ENCODE data around the gene WIZ. TPM values are rescaled to one million over a fixed set of nuclear protein-coding genes. Genes with fewer than 3 reads are reported as not detected.
"Not testable (repeated sequence)": the region's sequence is repeated elsewhere in the genome, so short reads cannot be mapped to it uniquely, and the experiment has no call there.

WIZ gene, protein sequence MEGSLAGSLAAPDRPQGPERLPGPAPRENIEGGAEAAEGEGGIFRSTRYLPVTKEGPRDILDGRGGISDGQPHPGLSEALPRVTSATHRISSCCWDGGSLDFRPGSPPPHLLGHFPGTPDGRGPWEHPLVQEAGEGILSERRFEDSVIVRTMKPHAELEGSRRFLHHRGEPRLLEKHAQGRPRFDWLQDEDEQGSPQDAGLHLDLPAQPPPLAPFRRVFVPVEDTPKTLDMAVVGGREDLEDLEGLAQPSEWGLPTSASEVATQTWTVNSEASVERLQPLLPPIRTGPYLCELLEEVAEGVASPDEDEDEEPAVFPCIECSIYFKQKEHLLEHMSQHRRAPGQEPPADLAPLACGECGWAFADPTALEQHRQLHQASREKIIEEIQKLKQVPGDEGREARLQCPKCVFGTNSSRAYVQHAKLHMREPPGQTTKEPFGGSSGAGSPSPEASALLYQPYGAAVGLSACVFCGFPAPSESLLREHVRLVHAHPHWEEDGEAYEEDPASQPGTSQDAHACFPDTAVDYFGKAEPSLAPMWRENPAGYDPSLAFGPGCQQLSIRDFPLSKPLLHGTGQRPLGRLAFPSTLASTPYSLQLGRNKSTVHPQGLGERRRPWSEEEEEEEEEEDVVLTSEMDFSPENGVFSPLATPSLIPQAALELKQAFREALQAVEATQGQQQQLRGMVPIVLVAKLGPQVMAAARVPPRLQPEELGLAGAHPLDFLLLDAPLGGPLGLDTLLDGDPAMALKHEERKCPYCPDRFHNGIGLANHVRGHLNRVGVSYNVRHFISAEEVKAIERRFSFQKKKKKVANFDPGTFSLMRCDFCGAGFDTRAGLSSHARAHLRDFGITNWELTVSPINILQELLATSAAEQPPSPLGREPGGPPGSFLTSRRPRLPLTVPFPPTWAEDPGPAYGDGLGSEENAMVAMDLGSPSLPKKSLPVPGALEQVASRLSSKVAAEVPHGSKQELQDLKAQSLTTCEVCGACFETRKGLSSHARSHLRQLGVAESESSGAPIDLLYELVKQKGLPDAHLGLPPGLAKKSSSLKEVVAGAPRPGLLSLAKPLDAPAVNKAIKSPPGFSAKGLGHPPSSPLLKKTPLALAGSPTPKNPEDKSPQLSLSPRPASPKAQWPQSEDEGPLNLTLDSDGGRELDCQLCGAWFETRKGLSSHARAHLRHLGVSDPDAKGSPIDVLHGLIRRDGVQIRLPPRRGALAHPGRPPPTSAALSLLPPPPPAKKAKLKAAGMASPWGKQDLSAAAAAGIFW (N-terminal part only)
- total RNA-seq (2014; rRNA removed; shearing (Covaris generic)), result 23.6 and 28.9 TPM in 2 replicates
- 47.9 and 49.7 TPM in 2 replicates for polyA plus RNA-seq (2015; cell fraction: cytosol; rRNA removed)
- polyA plus RNA-seq (2015; cell fraction: nucleus; rRNA removed), result 46.1 and 49.0 TPM in 2 replicates

GRCh38 chr19:15449620-15450527 lies at the start of gene WIZ:
TSS of gene WIZ (minus strand) at chr19:15449956. CDS start at chr19:15448307, 1,649 bp downstream.
- no peak for DNase-seq (ENCODE audit: low read depth)

DNA sequence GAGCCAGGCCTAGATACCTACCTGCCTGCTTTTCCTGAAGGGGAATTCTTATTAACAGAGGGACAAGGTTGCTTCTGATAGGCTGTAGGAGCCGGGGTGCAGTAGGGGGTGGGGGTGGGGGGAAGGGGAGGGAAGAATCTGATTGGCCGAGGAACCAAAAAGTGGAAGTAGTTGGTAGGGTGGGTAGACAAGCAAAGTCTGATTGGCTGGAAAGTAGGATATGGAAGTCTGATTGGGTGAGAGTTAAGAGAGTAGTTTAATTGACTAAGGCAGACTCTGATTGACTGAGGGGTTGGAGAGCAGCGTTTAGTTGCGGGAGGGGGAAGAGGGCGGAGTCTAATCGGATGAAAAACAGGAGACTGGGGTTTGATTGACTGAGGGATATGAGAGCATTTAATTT lies 49.2 kb upstream of the WIZ start:
- no peak for DNase-seq (ENCODE audit: low read depth)

GRCh38 chr19:15498156-15498858 lies 48.6 kb upstream of the WIZ start:
- DNase-seq (ENCODE audit: low read depth), result no peak

DNA sequence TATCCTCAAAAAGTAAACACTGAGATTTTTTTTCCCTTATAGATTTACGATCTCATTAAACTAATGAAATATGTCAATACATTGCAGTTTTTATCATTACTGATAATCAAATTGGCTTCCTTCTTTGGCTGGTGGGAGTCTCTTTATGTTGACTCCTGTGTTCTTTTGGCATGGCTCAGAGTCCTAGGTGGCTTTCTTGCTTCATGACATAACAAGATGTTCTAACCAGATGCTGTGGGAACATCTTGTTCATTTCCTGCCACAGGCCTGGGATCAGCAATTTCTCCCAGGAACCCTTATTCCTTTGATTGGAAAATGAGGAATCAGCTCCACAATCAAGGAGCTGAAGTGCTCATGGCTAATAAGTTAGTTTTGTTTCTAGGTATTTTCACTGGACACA lies 45.4 kb upstream of the WIZ start:
- no peak for DNase-seq (ENCODE audit: low read depth)

- DNase-seq (ENCODE audit: low read depth), result no peak
Measured at GRCh38 chr19:15488489-15489226, 38.9 kb upstream of the WIZ start.

- DNase-seq (ENCODE audit: low read depth), result no peak
Measured at GRCh38 chr19:15487038-15487437, 37.3 kb upstream of the WIZ start.

- not testable (repeated sequence) for DNase-seq (ENCODE audit: low read depth)
Measured at GRCh38 chr19:15485768-15486167, 36.0 kb upstream of the WIZ start.

DNA sequence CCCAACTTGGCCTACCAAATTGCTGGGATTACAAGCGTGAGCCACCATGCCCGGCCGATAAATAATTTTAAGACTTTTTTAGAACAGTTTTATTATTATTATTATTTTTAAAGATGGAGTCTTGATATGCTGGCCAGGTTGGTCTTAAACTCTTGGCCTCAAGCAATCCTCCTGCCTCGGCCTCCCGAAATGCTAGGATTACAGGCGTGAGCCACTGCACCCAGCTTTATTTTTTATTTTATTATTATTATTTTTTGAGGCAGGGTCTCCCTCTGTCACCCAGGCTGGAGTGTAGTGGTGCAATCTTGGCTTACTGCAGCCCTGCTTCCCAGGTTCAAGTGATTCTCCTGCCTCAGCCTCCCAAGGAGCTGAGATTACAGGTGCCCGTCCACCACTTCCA lies 31.2 kb upstream of the WIZ start:
- DNase-seq (ENCODE audit: low read depth), result not testable (repeated sequence)

DNA sequence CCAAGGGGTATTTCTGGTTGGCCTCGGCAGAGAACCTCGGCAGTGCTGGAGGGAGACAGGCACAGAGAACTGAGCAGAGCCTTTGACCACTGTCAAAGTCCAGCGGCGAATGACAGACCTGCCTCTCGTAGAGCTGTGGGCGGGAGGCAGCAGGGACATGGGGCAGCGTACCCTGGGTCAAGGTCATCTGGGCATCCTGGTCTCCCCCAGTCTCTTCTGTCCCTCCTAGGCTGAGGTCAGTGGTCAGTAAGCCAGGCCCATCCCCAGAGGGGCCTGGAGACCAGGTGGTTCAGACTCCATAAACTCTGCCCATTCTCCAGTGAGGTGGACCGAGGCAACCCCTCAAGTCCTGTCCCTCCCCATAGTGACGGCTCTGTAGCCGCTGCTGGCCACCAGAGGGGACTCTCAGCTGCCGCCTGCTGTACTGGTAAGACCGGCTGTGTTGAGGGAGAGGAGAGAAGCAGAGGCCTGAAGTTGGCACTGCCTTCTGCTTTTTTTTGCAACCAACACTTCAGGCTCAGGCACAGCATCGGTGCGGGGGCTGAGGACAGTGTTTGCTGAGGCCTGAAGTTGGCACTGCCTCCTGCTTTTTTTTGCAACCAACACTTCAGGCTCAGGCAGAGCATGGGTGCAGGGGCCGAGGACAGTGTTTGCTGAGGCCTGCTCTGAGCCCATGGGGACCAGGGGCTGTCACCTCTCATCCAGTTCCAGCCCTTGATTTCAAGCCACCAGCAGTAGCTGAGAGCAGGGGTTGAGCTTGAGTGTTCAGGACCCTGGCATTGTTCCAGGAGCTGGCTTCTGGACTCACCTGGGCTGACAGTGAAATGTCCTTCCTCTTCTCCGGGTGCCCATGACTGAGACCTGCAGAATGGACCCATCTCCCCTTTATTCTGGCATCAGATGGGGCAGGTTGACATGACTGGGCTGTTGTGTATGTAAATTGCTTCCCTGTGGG lies 29.9 kb upstream of the WIZ start, which contains the start of gene PGLYRP2:
PGLYRP2 (minus strand) TSS at position 111 of the 955 bp plus-strand sequence. CDS start 130 bp downstream, outside the sequence.
- no peak for DNase-seq (ENCODE audit: low read depth)

DNA sequence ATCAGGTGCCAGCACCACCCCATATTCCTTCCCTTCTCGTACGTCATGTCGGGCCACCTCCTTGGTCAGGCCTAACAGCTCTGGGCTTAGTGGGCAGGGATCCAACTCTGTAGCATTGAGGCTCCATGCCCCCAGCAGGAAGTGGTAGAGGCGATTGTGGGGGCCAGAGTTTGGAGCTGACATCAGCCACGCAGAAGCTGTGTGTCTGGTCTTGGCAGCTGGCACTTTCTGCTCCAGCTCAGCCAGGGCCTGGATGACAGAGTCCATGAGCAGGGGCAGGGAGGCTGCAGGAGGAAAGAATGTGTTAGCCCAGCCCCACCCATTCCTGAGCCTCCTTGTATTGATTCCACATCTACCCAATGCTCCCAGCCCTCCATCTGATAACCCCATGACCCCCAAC lies 26.6 kb upstream of the WIZ start:
- DNase-seq (ENCODE audit: low read depth), result no peak

- no peak for DNase-seq (ENCODE audit: low read depth)
Measured at GRCh38 chr19:15475611-15476010, 25.9 kb upstream of the WIZ start.

DNA sequence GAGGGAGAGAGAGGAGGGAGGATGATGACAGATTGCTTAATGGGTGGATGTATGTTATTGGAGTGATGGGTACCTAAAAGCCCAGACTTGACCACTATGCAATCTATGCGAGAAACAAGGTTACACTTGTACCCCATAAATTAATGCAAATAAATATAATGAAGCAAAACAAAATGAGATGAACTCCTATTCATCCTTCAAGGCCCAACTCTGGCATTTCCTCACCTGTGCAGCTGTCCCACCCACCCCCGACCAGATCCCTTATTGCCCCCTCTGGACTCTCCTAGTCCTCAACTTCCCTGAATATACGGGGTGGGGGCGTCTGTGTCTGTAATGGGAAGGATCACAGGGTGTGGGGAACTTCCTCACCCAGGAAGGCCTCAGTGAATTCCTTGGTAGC lies 25.4 kb upstream of the WIZ start:
- DNase-seq (ENCODE audit: low read depth), result no peak

- not testable (repeated sequence) for DNase-seq (ENCODE audit: low read depth)
Measured at GRCh38 chr19:15473821-15474220, 24.1 kb upstream of the WIZ start.

GRCh38 chr19:15471639-15472101 lies 21.9 kb upstream of the WIZ start:
- no peak for DNase-seq (ENCODE audit: low read depth)

DNA sequence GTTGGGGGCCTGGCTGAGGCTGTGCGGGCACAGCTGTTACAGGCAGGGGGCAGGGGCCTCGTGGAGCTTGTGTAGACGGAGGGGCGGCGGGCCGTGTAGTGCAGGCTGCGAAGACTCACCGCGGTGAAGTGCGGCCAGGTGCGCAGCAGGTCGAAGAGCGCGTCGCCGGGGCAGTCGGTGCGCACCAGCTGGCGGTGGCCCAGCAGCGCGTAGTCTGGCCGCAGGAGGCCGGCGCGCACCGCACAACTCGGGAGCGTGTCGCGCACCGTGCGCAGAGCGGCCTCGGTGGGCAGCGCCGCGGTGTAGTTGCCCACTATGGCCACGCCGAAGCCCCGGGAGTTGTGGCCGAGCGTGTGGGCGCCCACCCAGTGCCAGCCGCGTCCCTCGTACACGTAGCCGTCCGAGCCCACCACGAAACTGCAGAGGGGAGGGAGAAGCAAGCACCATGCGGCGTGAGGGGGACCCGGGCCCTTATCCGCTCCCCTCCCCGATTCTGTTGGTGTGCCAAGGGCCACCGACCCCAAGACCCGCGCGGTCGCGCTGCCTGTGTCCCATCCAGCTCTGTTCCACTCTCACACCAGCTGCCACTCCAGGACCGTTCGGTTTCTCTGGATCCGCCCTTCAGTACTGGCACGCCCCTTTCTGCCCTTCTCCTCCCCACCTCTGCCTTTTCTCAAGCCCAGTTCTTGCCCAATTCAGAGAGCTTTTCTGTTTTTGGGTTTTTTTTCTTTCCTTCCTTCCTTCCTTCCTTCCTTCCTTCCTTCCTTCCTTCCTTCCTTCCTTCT lies 19.9 kb upstream of the WIZ start:
- no peak for DNase-seq (ENCODE audit: low read depth)

DNA sequence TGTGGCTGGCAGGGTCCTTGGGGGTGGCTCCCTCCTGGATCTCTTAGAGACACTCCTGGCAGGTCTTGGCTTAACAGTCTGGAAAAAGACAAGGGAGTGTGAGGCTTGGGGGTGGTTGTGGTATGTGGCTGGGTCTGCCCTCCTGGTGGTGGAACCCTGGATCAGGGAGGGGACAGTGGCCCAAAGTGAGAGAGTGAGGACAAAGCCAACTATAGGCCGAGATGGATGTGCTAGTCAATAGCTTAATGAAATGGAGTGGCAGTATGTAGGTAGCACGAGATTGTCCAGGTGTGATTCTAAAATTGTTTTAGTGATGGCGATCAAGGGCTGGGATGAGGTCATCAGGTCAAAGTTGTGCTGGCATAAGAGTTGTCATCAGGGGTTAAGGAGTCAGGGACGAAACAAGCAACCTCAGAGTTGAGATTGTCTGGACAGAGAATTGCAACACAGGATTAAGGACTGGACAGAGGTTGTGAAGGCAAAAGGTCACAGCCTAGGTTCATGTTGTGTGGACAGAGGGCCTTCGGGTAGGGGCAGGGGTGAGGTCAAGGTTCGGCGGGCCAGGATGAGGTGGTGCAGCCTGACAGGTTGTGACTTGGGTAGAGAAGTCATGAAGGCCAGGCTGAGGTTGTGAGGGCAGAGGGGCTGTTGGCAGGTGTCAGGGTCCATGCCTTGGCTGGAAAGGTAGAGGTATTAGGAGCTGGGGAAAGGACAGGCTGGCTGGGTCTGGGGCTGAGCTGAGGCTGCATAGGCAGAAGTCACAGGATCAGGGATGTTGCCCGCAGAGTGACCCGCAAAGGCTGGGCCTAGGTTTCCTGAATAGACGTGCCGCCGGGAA lies 19.1 kb upstream of the WIZ start:
- DNase-seq (ENCODE audit: low read depth), result no peak

Measured in HT1080 (cell line).